ENCODE data around the gene SIGLEC5. TPM values are rescaled to one million over a fixed set of nuclear protein-coding genes. Genes with fewer than 3 reads are reported as not detected.

Gene SIGLEC5
- total RNA-seq, 4 donors from 2014 or later = 0.20 to 2.2 (median 1.6) TPM

- peaks cover 0 to 8% of the 10 kb centered on the region in 2 donors for H3K27me3 ChIP-seq
- H3K4me1 ChIP-seq = no peaks in the 10 kb centered on the region
- 88% methylated on average over 1 of the region's 1 CpG for WGBS, 2 donors
- H3K4me3 ChIP-seq = no peak overlapping the region
- TF ChIP-seq EP300 (IDR thresholded peaks at IDR 0.05) (no peak), POLR2A (IDR thresholded peaks at IDR 0.05) (no peak), CTCF (IDR thresholded peaks at IDR 0.05) (no peak)
- no peak for DNase-seq (ENCODE audit: low spot score in 2 of 2)
- H3K9me3 ChIP-seq = peaks cover 0 to 17% (median 0%) of the 10 kb centered on the region in 4 donors
- peaks cover 0 to 10% (median 0%) of the 10 kb centered on the region in 3 donors for H3K36me3 ChIP-seq
- H3K27ac ChIP-seq = no peak overlapping the region
Measured at GRCh38 chr19:51610576-51610975, 19.6 kb downstream of the SIGLEC5 start.

- Histone ChIP-seq H3K27ac (no peak overlapping the region), H3K4me1 (no peaks in the 10 kb centered on the region), H3K9me3 (peaks cover 0 to 18% (median 0%) of the 10 kb centered on the region in 4 donors), H3K27me3 (no peaks in the 10 kb centered on the region), H3K36me3 (peaks cover 0 to 13% (median 0%) of the 10 kb centered on the region in 3 donors), H3K4me3 (no peak overlapping the region)
- WGBS, 2 donors = 30 to 33% methylated on average over 12 to 13 of the region's 13 CpGs
- DNase-seq (ENCODE audit: low spot score in 2 of 2) = peak; percentile 38 to 82
- TF ChIP-seq POLR2A (IDR thresholded peaks at IDR 0.05) (no peak), CTCF (IDR thresholded peaks at IDR 0.05) (peak in 3 of 5 experiments; percentile 16 to 34 (median 31))
Measured at GRCh38 chr19:51607920-51608562, 22.2 kb downstream of the SIGLEC5 start.

- TF ChIP-seq POLR2A (IDR thresholded peaks at IDR 0.05) (no peak), EP300 (IDR thresholded peaks at IDR 0.05) (no peak), CTCF (IDR thresholded peaks at IDR 0.05) (no peak)
- Histone ChIP-seq H3K36me3 (peaks cover 0 to 19% (median 0%) of the 10 kb centered on the region in 3 donors), H3K27ac (no peak overlapping the region), H3K9me3 (peaks cover 0 to 10% (median 0%) of the 10 kb centered on the region in 4 donors), H3K4me1 (no peaks in the 10 kb centered on the region), H3K27me3 (no peaks in the 10 kb centered on the region), H3K4me3 (no peak overlapping the region)
- DNase-seq (ENCODE audit: low spot score in 2 of 2) = no peak
- WGBS, 2 donors = 62 to 63% methylated on average over 6 of the region's 6 CpGs
Measured at GRCh38 chr19:51607077-51607476, 23.1 kb downstream of the SIGLEC5 start.

GRCh38 chr19:51602189-51602854, 27.9 kb downstream of the SIGLEC5 start:
- DNase-seq (ENCODE audit: low spot score in 2 of 2) = no peak
- 87 to 90% methylated on average over 20 of the region's 20 CpGs for WGBS, 2 donors
- H3K27me3 ChIP-seq = peaks cover 0 to 34% of the 10 kb centered on the region in 2 donors

More at GRCh38 chr19:51602189-51602854, 27.9 kb downstream of the SIGLEC5 start:
- Histone ChIP-seq H3K4me1 (no peaks in the 10 kb centered on the region), H3K4me3 (no peak overlapping the region), H3K9me3 (peaks cover 0 to 7% (median 0%) of the 10 kb centered on the region in 4 donors), H3K36me3 (peaks cover 0 to 20% (median 0%) of the 10 kb centered on the region in 3 donors), H3K27ac (no peak overlapping the region)
- no peak for TF ChIP-seq POLR2A (IDR thresholded peaks at IDR 0.05)
- no peak for TF ChIP-seq CTCF (IDR thresholded peaks at IDR 0.05)
- no peak for TF ChIP-seq EP300 (IDR thresholded peaks at IDR 0.05)

Data from tibial nerve (tissue), 4 donors.